Measurements from ENCODE around the gene TMEM145.

TMEM145 gene

DNA sequence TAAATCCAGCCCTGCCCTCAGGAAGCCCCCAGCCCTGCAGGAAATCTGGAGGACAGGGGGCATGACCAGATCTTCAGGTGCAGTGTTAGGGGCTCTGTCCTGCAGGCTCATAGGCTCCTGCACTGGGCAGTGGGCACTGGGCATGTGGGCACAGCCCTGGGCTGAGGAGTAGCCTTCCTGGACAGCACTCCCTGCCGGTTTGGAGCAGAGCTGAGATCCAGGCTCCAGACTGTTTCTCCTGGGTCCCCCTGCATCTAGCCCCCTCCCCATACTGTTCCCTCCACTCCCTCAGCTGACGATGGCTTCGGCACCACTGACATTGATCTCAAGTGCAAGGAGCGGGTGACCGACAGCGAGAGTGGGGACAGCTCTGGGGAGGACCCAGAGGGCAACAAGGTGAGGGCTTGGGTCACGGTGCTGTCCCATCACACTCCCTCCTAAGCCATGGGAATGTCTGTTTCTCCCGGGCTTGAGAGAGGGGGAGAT lies 23.5 kb upstream of the TMEM145 start:
- DNase-seq (ENCODE audit: low spot score) = no peak

DNA sequence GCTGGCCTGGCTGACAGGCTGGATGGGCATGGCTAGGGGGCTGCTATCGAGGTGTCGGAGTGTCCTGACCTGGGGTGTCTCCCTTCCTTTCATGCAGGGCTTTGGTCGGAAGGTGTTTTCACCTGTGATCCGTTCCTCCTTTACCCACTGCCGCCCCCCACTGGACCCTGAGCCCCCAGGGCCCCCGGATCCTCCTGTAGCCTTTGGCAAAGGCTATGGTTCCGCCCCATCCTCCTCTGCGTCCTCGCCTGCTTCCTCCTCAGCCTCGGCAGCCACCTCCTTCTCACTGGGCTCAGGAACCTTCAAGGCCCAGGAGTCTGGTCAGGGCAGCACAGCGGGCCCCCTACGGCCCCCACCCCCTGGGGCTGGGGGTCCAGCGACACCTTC lies 23.0 kb upstream of the TMEM145 start:
- no peak for DNase-seq (ENCODE audit: low spot score)

GRCh38 chr19:42290523-42291434 lies 22.3 kb upstream of the TMEM145 start:
- peak; percentile 39 for DNase-seq (ENCODE audit: low spot score)

GRCh38 chr19:42291435-42291810 lies 21.7 kb upstream of the TMEM145 start:
- DNase-seq (ENCODE audit: low spot score) = no peak

DNA sequence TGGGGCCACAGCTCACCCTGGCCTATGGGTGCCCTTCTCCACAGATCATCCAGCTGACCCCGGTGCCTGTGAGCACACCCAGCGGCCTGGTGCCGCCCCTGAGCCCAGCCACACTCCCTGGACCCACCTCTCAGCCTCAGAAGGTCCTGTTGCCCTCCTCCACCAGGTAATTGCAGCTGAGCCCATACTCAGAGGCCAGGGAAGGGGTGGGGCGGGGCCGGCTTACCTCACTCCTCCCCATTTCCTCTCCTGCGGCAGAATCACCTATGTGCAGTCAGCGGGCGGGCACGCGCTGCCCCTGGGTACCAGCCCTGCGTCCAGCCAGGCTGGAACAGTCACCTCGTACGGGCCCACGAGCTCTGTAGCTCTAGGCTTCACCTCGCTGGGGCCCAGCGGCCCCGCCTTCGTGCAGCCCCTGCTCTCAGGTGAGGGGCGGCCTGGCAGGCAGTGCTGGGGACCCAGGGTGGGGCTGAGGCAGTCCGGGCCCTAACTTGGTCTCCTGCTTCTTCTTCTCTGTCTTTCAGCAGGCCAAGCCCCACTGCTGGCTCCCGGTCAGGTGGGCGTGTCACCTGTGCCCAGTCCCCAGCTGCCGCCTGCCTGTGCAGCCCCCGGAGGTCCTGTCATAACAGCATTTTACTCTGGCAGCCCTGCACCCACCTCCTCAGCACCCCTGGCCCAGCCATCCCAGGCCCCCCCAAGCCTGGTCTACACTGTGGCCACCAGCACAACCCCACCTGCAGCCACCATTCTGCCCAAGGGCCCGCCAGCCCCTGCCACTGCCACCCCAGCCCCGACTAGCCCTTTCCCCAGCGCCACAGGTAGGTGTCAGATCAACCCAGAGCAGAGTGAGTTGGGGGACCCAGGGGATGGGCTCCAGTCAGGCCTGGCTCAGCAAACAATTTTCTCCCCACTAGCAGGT lies 20.8 kb upstream of the TMEM145 start:
- DNase-seq (ENCODE audit: low spot score) = no peak

- no peak for DNase-seq (ENCODE audit: low spot score)
Measured at GRCh38 chr19:42292963-42293362, 20.1 kb upstream of the TMEM145 start.

DNA sequence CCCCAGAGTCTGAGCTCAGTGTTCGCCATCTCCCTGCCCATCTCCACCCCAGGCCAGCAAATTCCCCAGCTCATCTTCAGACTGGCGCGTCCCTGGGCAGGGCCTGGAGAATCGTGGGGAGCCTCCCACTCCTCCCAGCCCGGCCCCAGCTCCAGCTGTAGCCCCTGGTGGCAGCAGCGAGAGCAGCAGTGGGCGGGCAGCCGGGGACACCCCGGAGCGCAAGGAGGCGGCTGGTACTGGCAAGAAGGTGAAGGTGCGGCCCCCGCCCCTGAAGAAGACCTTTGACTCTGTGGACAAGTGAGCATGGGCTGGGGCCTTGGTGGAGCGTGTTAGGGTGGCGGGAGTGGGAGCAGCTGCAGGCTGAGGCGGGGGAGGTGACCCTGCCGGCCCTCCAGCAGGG lies 19.6 kb upstream of the TMEM145 start:
- DNase-seq (ENCODE audit: low spot score) = no peak

GRCh38 chr19:42293948-42294347 lies 19.2 kb upstream of the TMEM145 start:
- DNase-seq (ENCODE audit: low spot score) = no peak

- no peak for DNase-seq (ENCODE audit: low spot score)
Measured at GRCh38 chr19:42294471-42295137, 18.5 kb upstream of the TMEM145 start.

DNA sequence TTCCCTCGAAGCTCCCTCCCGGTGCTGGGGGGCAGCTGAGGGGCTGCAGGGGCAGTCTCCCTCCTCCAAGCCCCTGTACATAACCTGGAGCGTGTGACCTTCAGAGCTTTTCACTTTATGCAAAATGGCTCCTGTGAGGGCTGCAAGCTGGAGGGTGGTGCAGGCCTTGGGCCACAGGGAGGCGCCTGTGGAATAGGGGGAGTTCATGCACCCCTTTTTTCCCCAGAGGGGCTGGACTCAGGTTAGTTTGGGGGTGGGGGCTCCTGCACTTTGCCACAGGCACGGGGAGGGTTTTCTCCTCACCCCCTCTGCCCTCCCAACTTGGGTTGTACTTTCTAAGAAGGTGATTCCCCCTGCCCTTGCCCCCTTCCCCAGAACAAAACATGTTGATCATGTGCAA lies 17.8 kb upstream of the TMEM145 start:
- DNase-seq (ENCODE audit: low spot score) = no peak

- peak; percentile 80 for DNase-seq (ENCODE audit: low spot score)
Measured at GRCh38 chr19:42295831-42296525, 17.1 kb upstream of the TMEM145 start.

- DNase-seq (ENCODE audit: low spot score) = no peak
Measured at GRCh38 chr19:42297039-42297438, 16.1 kb upstream of the TMEM145 start.

GRCh38 chr19:42301646-42302203 lies 11.4 kb upstream of the TMEM145 start, which contains the start of gene PRR19:
Gene PRR19 (plus strand): TSS chr19:42302132. CDS start chr19:42309585, 7,453 bp downstream.
- no peak for DNase-seq (ENCODE audit: low spot score)

- DNase-seq (ENCODE audit: low spot score) = no peak
Measured at GRCh38 chr19:42303101-42303464, 10.0 kb upstream of the TMEM145 start.

- DNase-seq (ENCODE audit: low spot score) = no peak
Measured at GRCh38 chr19:42303876-42304275, 9.2 kb upstream of the TMEM145 start.

- no peak for DNase-seq (ENCODE audit: low spot score)
Measured at GRCh38 chr19:42306646-42307045, 6.5 kb upstream of the TMEM145 start.

GRCh38 chr19:42309686-42310085 lies 3.4 kb upstream of the TMEM145 start:
- no peak for DNase-seq (ENCODE audit: low spot score)

GRCh38 chr19:42311657-42312056 lies 1.5 kb upstream of the TMEM145 start:
- DNase-seq (ENCODE audit: low spot score) = no peak

DNA sequence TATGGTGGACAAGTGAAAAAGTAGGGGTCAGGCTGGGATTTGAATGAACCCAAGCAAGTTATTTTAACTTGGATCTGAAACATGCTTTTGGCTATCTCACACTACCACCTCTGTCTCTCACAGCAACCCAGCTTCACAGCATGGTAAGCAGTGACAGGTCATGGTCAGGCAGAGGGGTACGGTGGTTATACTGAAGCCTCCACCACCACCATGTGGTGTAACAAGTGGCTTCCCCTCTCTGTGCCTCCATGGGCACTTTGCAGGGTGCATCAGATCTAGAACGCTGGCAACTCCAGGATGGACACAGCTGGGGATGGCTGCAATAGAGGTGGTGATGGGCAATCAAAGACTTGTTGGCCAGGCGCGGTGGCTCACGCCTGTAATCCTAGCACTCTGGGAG lies 739 bp upstream of the TMEM145 start:
- no peak for DNase-seq (ENCODE audit: low spot score)

DNA sequence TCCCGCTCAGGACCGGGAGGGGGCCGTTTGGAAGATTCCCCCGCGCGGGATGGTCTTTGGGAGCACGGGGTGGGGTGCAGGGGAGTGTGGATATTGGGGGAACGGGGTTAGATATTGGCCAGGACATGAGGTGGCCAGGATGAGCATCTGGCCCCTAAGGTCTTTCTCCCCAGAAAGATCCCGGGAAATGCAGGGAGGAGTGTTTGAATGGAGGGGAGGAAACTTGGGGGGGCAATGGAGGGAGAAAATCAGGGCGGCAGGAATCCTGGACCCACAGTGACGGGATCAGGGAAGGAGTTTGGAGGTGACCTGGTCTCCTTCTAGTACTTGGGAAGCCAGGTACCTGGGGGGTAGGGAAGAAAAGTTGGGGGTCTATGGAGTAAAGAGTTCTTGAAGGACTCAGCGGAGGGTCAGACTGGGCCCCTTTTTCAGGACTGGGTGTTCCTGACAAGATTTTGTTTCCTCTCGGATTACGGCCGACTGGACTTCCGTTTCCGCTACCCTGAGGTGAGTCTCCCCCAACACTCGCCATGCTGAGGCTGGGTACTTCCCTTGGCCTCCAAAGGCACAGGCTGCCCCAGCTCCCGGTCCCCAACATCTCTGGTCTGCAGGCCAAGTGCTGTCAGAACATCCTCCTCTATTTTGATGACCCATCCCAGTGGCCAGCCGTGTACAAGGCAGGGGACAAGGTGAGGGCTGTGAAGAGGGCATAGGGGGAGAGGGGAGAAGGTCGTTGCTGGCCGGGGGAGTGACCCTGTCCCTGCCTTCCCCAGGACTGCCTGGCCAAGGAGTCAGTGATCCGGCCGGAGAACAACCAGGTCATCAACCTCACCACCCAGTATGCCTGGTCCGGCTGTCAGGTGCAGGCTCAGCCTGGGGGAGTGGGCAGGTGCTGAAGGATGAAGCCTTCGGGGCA lies 989 bp downstream of the TMEM145 start:
- no peak for DNase-seq (ENCODE audit: low spot score)
